ENCODE results near the gene NSG2. TPM values are rescaled to one million over a fixed set of nuclear protein-coding genes. Genes with fewer than 3 reads are reported as not detected.

The NSG2 gene
- total RNA-seq, 1 donor from 2014 or later = not detected

DNA sequence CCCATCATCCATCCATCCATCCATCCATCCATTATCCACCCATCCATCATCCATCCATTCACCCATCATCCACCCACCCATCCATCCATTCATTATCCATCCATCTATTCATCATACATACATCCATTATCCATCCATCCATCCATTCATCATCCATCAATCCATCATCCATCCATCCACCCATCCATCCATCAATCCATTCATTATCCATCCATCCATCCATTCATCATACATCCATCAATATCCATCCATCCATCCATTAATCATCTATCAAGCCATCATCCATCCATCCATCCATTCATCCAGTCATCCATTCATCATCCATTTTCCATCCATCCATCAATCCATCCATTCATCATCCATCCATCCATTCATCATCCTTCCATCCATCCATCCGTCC lies 89.0 kb downstream of the NSG2 start:
- H3K27me3 ChIP-seq = no peaks in the 10 kb centered on the region
- H3K4me3 ChIP-seq = no peak overlapping the region
- no peak for ATAC-seq
- TF ChIP-seq, protein P1, sequence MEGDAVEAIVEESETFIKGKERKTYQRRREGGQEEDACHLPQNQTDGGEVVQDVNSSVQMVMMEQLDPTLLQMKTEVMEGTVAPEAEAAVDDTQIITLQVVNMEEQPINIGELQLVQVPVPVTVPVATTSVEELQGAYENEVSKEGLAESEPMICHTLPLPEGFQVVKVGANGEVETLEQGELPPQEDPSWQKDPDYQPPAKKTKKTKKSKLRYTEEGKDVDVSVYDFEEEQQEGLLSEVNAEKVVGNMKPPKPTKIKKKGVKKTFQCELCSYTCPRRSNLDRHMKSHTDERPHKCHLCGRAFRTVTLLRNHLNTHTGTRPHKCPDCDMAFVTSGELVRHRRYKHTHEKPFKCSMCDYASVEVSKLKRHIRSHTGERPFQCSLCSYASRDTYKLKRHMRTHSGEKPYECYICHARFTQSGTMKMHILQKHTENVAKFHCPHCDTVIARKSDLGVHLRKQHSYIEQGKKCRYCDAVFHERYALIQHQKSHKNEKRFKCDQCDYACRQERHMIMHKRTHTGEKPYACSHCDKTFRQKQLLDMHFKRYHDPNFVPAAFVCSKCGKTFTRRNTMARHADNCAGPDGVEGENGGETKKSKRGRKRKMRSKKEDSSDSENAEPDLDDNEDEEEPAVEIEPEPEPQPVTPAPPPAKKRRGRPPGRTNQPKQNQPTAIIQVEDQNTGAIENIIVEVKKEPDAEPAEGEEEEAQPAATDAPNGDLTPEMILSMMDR (IDR thresholded peaks at IDR 0.05) = no peak
- no peaks in the 10 kb centered on the region for H3K4me1 ChIP-seq
- no peak for DNase-seq
- H3K9me3 ChIP-seq = no peaks in the 10 kb centered on the region
- no peaks in the 10 kb centered on the region for H3K36me3 ChIP-seq
- intact Hi-C loops (cut with DNase I) = no loop called here
- no peak overlapping the region for H3K27ac ChIP-seq

DNA sequence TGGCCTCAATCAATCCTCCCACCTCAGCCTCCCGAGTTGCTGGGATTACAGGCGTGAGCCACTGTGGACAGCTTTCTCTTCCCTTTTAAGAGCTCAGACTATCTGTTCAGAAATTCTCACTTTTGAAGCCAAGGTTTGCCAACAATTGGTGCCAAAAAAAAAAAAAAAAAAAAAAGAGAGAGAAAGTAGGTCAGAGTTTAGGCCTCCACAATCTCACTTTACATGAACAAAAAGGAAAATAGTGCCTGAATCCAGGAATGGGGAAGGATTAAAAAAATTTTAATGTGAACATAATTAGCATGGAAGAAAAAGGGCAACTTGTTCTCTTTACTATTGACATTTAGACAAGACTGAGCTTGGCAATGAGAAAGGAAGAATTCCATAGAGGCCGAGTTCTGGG lies 94.1 kb downstream of the NSG2 start:
- Histone ChIP-seq H3K4me3 (no peak overlapping the region), H3K27ac (no peak overlapping the region), H3K27me3 (no peaks in the 10 kb centered on the region), H3K36me3 (no peaks in the 10 kb centered on the region), H3K4me1 (no peaks in the 10 kb centered on the region), H3K9me3 (no peaks in the 10 kb centered on the region)
- intact Hi-C loops (cut with DNase I) = no loop called here
- TF ChIP-seq, protein P1 (IDR thresholded peaks at IDR 0.05) = no peak
- DNase-seq = no peak
- ATAC-seq = no peak

DNA sequence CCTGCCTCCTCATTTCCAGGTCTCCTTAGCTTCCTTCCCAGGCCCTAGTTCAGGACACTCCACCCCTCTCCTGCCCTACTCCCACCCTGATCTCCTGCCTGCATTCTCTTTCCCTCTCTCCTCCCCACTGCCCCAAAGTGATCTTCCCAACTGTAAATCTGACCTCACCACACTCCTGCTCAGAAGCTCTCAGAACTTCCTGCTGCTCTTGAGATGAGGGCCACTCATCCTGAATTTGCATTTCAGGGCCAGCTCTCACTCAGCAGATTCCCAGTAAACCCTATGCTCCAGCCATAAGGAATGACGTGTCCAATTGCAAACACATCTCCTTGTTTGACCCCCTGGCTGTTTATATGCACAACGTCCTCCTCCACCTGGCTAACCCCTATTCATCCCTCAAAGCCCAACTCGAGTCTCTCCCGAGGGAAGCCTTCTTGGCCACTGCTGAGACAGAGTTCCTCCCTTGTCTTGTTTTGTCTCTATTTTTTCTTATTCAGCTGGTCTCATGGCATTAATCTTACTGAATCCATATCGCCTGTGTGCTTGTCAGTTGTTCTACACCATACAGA lies 95.0 kb downstream of the NSG2 start:
- H3K4me3 ChIP-seq = no peak overlapping the region
- H3K36me3 ChIP-seq = no peaks in the 10 kb centered on the region
- no peak for DNase-seq
- TF ChIP-seq, protein P1 (IDR thresholded peaks at IDR 0.05) = no peak
- no peak overlapping the region for H3K27ac ChIP-seq
- peak; percentile 70 for ATAC-seq
- H3K4me1 ChIP-seq = no peaks in the 10 kb centered on the region
- H3K27me3 ChIP-seq = no peaks in the 10 kb centered on the region
- H3K9me3 ChIP-seq = no peaks in the 10 kb centered on the region
- intact Hi-C loops (cut with DNase I) = no loop called here

DNA sequence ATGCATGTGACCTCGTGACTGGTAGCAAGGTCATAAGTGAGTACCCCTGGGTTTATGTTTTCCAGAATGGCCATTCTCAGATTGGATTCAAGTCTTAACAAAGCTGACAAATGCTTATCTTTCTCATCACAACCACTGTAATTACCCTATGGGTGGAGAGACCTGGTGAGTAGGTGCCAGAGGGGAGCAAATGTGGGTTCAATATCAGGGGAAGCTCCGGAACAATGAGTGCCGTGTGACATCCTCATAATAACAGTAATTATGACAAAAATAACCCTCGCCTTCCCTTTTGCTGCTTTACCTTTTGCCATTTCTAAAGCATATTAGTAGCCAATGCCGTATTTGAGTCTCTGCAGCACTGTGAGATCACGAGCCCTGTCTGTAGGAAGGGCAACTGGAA lies 95.9 kb downstream of the NSG2 start:
- TF ChIP-seq, protein P1 (IDR thresholded peaks at IDR 0.05) = no peak
- H3K4me1 ChIP-seq = no peaks in the 10 kb centered on the region
- no peak overlapping the region for H3K27ac ChIP-seq
- no peaks in the 10 kb centered on the region for H3K9me3 ChIP-seq
- no peak for ATAC-seq
- no peak for DNase-seq
- H3K36me3 ChIP-seq = no peaks in the 10 kb centered on the region
- no peak overlapping the region for H3K4me3 ChIP-seq
- intact Hi-C loops (cut with DNase I) = no loop called here
- no peaks in the 10 kb centered on the region for H3K27me3 ChIP-seq

DNA sequence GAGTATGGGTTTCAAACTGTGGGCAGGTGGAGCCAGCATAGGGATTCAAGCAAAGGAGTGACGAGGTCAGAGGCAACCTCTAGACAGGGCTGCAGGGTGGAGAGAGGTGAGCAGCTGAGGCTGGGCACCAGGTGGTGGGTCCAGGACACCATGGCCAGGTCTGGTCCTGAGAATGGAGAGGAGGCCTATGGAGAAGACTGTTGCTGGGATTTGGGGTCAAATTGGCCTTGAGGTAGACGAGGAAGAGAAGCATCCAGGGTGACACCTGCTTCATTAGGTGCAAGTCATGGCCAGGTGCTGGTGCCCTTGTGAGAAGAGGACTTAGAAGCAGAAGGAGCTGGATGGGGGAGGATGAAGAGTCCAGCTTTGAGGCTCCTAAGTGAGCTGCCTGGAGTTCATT lies 99.6 kb downstream of the NSG2 start:
- DNase-seq = no peak
- Histone ChIP-seq H3K4me3 (no peak overlapping the region), H3K27me3 (no peaks in the 10 kb centered on the region), H3K4me1 (no peaks in the 10 kb centered on the region), H3K27ac (no peak overlapping the region), H3K9me3 (no peaks in the 10 kb centered on the region), H3K36me3 (no peaks in the 10 kb centered on the region)
- TF ChIP-seq, protein P1 (IDR thresholded peaks at IDR 0.05) = no peak
- intact Hi-C loops (cut with DNase I) = no loop called here
- no peak for ATAC-seq

DNA sequence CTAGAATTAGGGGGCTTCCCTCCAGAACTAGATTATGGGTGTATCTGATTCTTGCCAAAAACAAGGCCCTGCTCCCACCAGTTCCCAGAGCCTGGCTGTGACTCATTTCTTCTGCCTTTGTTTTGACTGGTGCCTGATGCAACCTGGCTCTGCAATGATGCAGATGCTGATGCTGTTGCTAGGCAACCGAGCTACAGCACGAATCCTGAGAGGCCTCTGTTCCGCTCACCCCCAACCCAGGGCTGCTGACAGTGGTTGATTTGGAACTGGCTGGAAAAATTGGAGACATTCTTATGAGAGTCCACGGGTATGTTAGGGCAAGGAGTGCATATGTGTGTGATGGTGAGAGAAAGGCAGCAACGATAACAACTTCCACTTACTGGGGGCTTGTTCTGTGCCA lies 100.3 kb downstream of the NSG2 start:
- TF ChIP-seq, protein P1 (IDR thresholded peaks at IDR 0.05) = no peak
- intact Hi-C loops (cut with DNase I) = no loop called here
- no peaks in the 10 kb centered on the region for H3K4me1 ChIP-seq

More for the DNA sequence above, 100.3 kb downstream of the NSG2 start:
- Histone ChIP-seq H3K9me3 (no peaks in the 10 kb centered on the region), H3K36me3 (no peaks in the 10 kb centered on the region), H3K27me3 (no peaks in the 10 kb centered on the region), H3K4me3 (no peak overlapping the region), H3K27ac (no peak overlapping the region)
- ATAC-seq (no peak), DNase-seq (no peak)
